Measurements from ENCODE around the gene SLC39A13. TPM values are rescaled to one million over a fixed set of nuclear protein-coding genes. Genes with fewer than 3 reads are reported as not detected.

Gene SLC39A13
- total RNA-seq, 1 experiment from 2014 or later: 46.2 TPM

DNA sequence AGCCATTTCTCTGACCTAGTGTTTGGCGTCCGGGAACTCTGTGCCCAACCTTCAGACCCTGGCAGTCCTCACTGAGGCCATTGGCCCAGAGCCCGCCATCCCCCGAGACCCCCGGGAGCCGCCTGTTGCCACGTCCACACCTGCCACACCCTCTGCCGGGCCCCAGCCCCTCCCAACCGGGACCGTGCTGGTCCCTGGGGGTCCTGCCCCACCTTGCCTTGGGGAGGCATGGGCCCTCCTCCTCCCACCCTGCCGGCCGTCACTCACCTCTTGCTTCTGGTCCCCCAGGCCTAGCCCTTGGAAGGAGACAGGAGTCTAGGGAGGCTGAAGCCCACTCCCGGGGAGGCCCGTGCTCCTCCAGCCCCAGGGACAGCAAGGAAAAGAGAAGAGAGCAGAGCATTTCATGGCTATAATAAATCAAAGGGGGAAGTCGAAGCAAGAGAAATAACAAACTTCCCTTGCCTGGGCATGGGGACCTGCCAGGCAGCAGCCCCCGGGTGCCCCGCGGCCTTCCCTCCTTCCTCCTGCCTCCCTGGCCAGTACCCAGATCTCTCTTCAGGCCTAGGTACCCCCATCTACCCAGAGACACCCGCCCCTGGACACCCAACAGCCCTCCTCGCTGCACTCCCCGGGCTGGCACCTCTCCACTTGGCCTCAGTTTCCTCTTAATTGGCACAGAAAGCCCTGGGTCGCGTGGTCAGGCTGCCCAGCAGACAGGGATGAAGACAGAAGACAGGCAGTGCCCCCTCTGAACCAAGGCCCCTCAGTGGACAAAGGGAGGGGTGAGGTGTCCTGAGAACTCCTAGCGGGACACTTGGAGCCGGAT, 13.0 kb upstream of the SLC39A13 start:
- in situ Hi-C loops (cut with HindIII; ENCODE audit: low pct_unique_long_range_greater_than_20kb, low sequenced_read_pairs): no loop called here
- DNase-seq (ENCODE audit: low read depth): no peak

DNA sequence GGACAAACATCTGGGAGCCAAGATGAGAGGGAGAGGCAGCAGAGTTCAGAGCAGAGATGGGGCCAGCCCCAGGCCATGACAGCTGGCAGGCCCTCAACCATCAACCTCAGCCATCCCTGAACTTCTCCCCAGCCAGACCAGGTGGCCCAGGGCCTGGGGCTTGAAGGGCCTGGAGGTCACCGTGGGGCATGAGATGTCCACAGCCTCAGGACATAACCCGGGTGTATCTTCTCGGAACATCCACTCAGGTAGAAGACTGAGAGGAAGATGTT, 12.4 kb upstream of the SLC39A13 start:
- in situ Hi-C loops (cut with HindIII; ENCODE audit: low pct_unique_long_range_greater_than_20kb, low sequenced_read_pairs): no loop called here

DNA sequence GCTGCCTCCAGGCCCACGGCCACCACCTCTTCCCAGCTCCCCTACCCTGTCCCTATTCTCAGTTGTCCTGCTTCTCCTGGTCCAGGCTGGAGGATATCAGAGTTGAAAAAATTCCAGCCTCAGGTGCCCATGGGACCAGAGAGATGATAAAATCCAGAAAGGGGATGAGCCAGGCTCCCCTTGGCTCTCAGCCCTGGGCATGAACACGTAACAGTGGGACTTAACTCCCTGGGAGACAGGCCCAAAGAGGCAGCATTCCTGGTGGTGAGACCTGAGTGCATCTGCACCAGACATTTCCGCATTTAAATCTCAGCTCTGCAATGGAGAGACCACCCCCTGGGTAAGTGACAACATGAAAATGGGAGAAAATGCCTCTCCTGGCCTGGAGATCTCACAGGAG, 10.4 kb upstream of the SLC39A13 start:
- in situ Hi-C loops (cut with HindIII; ENCODE audit: low pct_unique_long_range_greater_than_20kb, low sequenced_read_pairs): no loop called here
- DNase-seq (ENCODE audit: low read depth): no peak

More for the DNA sequence above, 12.4 kb upstream of the SLC39A13 start:
- no peak for DNase-seq (ENCODE audit: low read depth)

DNA sequence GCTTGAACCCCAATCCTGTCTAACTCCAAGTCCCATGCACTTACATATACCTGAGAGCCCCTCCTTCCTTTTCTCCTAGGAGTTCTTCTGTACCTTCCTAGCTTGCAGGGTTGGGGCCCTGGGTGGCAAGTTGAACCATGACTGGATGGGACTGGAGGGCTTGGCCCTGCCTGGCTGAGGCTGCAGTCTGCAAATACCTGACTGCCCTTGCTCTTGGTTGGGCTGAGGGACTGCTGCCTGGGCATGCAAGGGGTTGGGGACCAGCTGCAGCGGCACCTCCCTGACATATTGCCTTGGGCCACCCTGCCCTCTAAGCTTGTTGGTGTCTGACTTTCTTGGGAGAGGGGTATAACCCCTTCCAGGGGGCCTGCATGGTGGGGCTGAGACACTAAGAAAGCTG, 9.8 kb upstream of the SLC39A13 start:
- no peak for DNase-seq (ENCODE audit: low read depth)
- in situ Hi-C loops (cut with HindIII; ENCODE audit: low pct_unique_long_range_greater_than_20kb, low sequenced_read_pairs): no loop called here

DNA sequence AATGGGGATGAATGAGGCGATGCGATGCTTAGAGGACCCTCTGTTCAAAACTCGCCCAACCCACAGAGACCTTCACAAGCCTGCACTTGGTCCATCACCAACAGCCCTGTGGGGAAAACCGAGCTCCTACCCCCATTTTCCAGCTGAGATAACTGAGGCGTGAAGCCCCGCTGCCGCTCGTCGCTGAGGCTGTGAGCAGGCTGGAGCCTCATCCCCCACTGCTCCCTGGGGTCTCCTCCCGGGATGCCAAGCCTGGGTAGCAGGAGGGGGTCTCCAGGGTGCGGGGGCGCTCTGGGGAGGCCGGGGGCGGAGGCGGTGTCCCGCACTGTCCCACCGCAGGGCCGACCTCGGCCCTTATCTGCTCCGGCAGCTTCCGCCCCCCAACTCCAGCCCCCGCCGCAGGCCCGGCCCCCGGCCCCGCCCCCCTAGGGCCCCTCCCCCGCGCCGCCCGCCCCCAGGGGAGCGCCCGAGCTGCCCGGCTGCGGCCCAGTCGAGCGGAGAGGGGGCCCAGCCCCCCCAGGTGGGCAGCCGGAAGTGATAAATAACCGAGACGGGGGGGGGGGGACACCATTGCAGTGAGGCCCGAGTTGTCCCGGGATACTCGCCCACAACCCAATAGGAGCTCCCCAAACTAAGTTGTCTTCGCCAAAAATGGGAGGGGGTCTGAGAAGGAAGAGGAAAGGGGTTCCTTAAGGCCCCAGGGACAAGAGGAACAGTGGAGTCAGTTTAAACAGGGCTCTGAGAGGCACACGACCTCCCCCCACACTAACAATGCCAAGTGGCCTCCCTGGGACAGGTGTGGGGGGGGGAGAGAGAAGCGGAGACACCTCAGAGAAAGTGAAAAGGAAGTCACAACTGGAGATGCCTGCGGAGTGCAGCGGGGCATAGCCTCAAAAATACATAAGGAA, 8.3 kb upstream of the SLC39A13 start:
- in situ Hi-C loops (cut with HindIII; ENCODE audit: low pct_unique_long_range_greater_than_20kb, low sequenced_read_pairs): no loop called here
- DNase-seq (ENCODE audit: low read depth): no peak

DNA sequence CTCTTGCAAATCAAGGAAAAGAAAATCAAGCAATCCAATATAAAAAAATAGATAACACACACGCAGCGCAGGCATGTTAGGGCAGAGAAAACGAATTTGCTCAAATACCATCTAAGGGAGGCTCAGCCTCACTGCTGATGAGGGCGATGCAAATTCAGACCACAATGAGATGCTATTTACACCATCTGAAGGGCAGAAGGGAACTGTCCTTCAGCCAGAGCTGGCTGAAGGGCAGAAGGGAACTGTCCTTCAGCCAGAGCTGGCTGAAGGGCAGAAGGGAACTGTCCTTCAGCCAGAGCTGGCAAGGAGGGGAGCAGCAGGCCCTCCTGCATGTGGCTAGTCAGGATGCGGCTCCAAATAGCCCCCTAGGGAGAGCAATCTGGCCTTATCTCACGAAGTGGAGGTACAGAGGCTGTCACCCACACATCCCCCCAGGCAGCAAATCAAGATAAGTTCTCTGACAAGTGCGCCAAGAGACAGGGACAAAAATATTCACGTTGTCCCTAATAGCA, 7.6 kb upstream of the SLC39A13 start:
- no peak for DNase-seq (ENCODE audit: low read depth)
- in situ Hi-C loops (cut with HindIII; ENCODE audit: low pct_unique_long_range_greater_than_20kb, low sequenced_read_pairs): no loop called here

- no peak for DNase-seq (ENCODE audit: low read depth)
- in situ Hi-C loops (cut with HindIII; ENCODE audit: low pct_unique_long_range_greater_than_20kb, low sequenced_read_pairs): no loop called here
Observed at GRCh38 chr11:47403135-47403534, 5.3 kb upstream of the SLC39A13 start.

DNA sequence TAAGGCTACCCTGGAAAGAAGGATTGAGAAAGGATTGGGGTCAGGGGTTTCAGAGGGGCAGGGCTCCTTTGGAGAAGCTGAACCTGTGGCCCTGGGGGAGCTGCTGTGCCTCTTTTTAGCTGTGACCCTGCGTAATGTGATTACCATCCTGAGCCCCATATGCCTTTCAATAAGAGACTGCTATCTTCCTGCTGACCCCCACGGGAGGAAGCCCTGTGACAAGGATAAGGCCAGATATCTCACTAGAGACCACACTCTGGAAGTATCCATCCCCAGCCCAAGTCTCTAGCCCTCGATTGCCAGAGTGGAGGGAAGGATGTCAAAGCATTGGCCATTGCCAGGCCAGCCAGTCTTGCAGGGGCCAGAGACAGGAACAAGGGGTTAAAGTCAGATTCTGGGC, 4.8 kb upstream of the SLC39A13 start:
- DNase-seq (ENCODE audit: low read depth): no peak
- in situ Hi-C loops (cut with HindIII; ENCODE audit: low pct_unique_long_range_greater_than_20kb, low sequenced_read_pairs): no loop called here

- in situ Hi-C loops (cut with HindIII; ENCODE audit: low pct_unique_long_range_greater_than_20kb, low sequenced_read_pairs): no loop called here
- DNase-seq (ENCODE audit: low read depth): no peak
Observed at GRCh38 chr11:47406896-47407745, 1.3 kb upstream of the SLC39A13 start.

- in situ Hi-C loops (cut with HindIII; ENCODE audit: low pct_unique_long_range_greater_than_20kb, low sequenced_read_pairs): no loop called here
- peak; percentile 39 for DNase-seq (ENCODE audit: low read depth)
Observed at GRCh38 chr11:47408598-47409439, 429 bp downstream of the SLC39A13 start.

DNA sequence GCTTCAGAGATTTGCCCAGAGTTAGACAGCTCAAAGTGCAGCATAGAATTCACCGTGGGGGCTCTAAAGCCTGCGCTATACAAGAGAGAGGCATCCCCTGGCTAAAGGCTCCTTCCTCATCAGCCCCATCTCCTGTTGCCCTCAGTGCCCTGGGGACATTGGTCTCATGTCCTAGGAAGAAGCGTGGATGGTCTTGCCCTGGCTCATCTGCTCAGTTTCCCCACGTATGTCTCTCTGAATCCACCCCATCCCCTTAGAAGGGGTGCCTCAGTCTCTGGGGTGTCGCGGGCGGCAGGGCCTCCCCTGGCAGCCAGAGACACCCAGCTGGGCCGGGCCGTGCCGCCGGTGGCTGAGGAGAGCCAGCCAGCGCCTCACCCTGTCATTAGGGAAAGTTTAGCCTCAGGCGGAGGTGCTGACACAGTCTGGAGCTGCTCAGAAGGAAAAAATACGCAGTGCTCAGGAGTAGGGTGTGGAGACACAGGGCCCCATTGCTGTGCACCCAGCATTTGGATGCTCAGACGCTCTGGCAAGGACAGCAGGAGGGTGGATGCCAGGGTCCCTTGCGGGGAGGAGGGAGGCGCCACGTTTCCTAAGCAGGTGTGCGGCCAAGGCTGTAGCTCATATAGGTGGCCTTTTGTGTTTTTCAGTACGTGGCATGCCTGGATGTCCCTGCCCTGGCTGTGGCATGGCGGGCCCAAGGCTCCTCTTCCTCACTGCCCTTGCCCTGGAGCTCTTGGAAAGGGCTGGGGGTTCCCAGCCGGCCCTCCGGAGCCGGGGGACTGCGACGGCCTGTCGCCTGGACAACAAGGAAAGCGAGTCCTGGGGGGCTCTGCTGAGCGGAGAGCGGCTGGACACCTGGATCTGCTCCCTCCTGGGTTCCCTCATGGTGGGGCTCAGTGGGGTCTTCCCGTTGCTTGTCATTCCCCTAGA, 1.3 kb downstream of the SLC39A13 start:
- no peak for DNase-seq (ENCODE audit: low read depth)
- in situ Hi-C loops (cut with HindIII; ENCODE audit: low pct_unique_long_range_greater_than_20kb, low sequenced_read_pairs): no loop called here

DNA sequence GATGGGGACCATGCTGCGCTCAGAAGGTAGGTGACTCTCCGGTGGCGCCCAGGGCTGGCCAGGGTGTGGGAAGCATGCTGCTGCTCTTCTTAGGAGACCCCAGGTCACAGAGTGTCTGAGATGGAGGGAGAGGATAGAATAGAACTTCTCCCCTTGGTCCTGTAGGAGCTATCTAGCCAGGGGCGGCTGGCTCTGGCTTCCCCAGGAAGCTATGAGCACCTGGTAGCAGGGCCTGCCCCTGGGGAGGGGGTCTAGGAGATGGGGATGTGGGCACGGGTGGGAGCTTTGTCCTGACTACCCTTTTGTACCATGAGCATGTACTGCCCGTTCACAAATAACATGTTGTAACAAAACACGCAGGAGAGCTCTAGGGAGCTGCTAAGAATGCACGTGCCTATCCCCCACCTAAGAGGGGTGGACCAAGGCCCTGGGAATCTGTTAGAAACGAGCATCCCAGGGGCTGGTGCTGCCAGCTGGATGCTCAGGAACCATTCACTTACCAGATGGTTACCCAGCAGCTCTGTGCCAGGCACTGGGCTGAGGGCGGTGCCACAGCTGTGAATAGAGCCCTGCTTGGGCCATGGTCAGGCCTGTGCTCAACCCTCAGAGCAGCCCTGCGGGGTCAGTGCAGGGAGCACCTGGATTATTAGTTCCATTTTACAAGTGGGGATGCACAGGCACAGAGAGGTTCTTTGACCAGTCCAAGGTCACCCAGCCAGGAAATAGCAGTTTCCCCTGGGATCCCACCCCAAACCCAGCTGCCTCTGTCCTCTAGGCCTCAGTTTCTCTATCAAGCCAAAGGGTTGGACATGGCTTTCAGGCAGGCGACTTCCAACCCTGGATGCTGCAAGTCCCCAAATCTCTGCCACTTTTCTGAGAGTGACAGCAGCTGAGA, 2.2 kb downstream of the SLC39A13 start:
- in situ Hi-C loops (cut with HindIII; ENCODE audit: low pct_unique_long_range_greater_than_20kb, low sequenced_read_pairs): no loop called here
- no peak for DNase-seq (ENCODE audit: low read depth)

GRCh38 chr11:47411884-47412746, 3.7 kb downstream of the SLC39A13 start:
- no peak for DNase-seq (ENCODE audit: low read depth)
- in situ Hi-C loops (cut with HindIII; ENCODE audit: low pct_unique_long_range_greater_than_20kb, low sequenced_read_pairs): no loop called here

DNA sequence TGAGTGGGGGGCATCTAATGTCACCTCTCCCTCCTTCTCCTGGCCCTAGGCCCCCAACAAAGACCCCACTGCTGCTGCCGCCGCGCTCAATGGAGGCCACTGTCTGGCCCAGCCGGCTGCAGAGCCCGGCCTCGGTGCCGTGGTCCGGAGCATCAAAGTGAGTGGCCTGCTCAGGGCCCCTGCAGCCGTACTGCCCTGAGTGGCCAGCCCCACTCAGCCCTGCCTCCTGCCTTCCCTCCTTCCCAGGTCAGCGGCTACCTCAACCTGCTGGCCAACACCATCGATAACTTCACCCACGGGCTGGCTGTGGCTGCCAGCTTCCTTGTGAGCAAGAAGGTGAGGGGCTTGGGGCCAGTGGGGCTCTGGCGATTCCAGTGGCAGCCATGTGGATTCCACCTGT, 5.0 kb downstream of the SLC39A13 start:
- DNase-seq (ENCODE audit: low read depth): no peak
- in situ Hi-C loops (cut with HindIII; ENCODE audit: low pct_unique_long_range_greater_than_20kb, low sequenced_read_pairs): no loop called here

Data from Caki2 (cell line).